Activated T-cell treated with anti-CD3 and anti-CD28 coated beads, Interleukin-2, amount 50 U/mL, for 24 hours (primary cell): ENCODE measurements around the gene SP7.

Experiments
- DNase-seq: peaks from one replicate; pipeline ENCODE4 v3.0.0-alpha.2; 2020
- H3K27ac Mint-ChIP-seq: 2 replicates; pipeline ENCODE4 v1.8.0; 2020; ENCODE audit warnings: mild to moderate bottlenecking, mixed read lengths
- H3K27me3 Mint-ChIP-seq: 2 replicates; pipeline ENCODE4 v1.8.0; 2020; ENCODE audit warnings: mixed read lengths
- H3K36me3 Mint-ChIP-seq: 2 replicates; pipeline ENCODE4 v1.8.0; 2020; ENCODE audit warnings: low read depth, mixed read lengths
- H3K4me1 Mint-ChIP-seq: 2 replicates; pipeline ENCODE4 v1.8.0; 2020; ENCODE audit warnings: low read depth, mixed read lengths
- H3K4me3 Mint-ChIP-seq: 2 replicates; pipeline ENCODE4 v1.8.0; 2020; ENCODE audit warnings: mild to moderate bottlenecking, moderate library complexity, mixed read lengths
- H3K9me3 Mint-ChIP-seq: 2 replicates; pipeline ENCODE4 v1.8.0; 2020; ENCODE audit warnings: mixed read lengths

The SP7 gene

DNA sequence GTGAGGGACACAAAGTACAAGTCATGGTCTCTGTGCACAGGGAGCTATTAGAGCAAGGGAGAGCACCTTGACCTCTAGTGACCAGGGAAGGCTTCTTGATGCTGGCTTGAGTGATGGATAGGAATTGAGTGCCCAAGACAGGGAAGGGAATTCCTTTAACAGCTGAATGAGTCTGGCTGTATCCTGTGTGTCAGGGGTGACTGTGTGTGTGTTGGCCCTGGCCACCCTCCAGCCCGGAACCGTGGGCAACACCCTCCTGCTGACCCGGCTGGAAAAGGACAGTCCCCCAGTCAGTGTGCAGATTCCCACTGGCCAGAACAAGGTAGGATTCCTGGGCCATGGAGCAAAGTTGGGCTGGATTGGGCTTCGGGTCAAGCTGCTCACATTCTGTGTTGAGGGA, 46.3 kb downstream of the SP7 start:
- peak overlapping the region; percentile 75 for H3K27ac Mint-ChIP-seq
- H3K36me3 Mint-ChIP-seq: peaks cover 97% of the 10 kb centered on the region
- H3K9me3 Mint-ChIP-seq: no peaks in the 10 kb centered on the region
- no peaks in the 10 kb centered on the region for H3K27me3 Mint-ChIP-seq
- peaks cover 24% of the 10 kb centered on the region for H3K4me1 Mint-ChIP-seq
- no peak for DNase-seq
- no peak overlapping the region for H3K4me3 Mint-ChIP-seq

DNA sequence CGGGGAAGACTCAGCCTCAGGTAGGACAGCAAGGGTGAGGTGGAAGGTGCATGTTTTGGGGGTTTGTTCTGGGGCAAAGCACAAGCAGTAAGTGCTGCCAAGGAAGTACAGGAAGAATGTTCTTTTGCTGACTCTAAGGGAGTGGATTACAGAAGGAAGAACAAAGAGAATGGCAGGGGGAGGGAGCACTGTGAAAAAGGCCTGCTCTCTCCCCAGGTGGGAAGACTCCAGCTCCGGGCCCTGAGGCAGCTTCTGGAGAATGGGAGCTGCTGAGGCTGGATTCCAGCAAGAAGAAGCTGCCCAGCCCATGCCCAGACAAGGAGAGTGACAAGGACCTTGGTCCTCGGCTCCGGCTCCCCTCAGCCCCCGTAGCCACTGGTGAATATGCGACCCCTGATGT, 47.8 kb downstream of the SP7 start:
- no peaks in the 10 kb centered on the region for H3K27me3 Mint-ChIP-seq
- peaks cover 97% of the 10 kb centered on the region for H3K36me3 Mint-ChIP-seq
- H3K9me3 Mint-ChIP-seq: no peaks in the 10 kb centered on the region
- no peak overlapping the region for H3K27ac Mint-ChIP-seq
- DNase-seq: no peak
- no peak overlapping the region for H3K4me3 Mint-ChIP-seq
- peaks cover 17% of the 10 kb centered on the region for H3K4me1 Mint-ChIP-seq

DNA sequence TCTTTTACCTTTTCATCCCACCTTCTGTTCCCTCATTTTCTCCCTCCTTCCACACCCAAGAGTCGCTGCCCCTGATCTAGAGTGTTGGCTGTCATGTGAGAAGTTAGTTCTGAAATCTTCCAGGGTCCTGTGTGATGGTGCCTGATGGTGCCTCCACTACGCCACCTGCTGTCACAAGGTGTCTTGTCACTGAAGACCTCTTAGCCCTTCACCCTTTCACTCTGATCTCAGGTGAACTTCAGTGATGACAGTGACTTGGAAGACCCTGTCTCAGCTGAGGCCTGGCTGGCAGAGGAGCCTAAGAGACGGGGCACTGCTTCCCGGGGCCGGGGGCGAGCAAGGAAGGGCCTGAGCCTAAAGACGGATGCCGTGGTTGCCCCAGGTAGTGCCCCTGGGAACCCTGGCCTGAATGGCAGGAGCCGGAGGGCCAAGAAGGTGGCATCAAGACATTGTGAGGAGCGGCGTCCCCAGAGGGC, 48.4 kb downstream of the SP7 start:
- Mint-ChIP-seq H3K4me3 (no peak overlapping the region), H3K36me3 (peaks cover 97% of the 10 kb centered on the region), H3K27me3 (no peaks in the 10 kb centered on the region), H3K27ac (peak overlapping the region; percentile 46), H3K9me3 (no peaks in the 10 kb centered on the region), H3K4me1 (peaks cover 17% of the 10 kb centered on the region)
- DNase-seq: peak; percentile 80

DNA sequence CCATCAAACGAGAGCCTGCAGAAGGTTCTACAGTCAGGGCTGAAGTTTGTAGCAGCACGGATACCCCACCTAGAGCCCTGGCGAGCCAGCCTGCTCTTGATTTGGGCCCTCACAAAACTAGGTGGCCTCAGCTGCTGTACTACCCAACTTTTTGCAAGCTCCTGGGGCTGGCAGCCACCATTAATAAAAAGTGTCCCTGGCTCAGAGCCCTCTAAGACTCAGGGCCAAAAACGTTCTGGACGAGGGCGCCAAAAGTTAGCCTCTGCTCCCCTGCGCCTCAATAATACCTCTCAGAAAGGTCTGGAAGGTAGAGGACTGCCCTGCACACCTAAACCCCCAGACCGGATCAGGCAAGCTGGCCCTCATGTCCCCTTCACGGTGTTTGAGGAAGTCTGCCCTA, 49.7 kb downstream of the SP7 start:
- no peaks in the 10 kb centered on the region for H3K9me3 Mint-ChIP-seq

DNA sequence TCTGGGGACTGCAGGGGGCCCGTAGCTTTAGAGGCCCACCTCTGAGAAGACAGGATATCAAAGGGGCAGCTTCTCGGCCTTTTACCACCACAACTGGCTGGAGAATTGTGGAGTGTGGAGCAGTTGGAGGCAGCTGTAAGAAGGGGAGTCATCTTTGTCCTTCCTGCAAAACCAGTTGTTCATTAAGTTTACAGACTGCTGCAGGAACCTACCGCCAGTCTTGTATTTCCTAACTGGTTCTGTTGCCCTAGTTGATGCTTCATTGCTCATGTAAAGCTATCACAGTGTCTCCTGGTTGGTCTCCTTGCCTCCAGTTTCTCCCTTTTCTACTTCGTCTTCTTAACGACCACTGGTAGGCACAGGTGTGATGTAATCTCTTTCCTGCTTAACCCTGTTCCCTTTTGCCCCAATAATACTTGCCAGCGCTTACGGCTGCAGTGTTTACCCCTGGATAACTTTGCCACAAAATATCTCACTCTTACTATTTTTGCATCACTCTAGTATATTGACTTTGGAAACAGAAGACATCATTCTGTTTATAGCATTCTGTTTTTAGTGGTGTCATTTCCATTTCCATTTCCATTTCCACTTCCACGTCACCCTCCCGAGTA, 56.2 kb downstream of the SP7 start:
- Mint-ChIP-seq H3K27ac (no peak overlapping the region), H3K9me3 (no peaks in the 10 kb centered on the region), H3K4me3 (no peak overlapping the region), H3K36me3 (peaks cover 92% of the 10 kb centered on the region), H3K4me1 (no peaks in the 10 kb centered on the region), H3K27me3 (no peaks in the 10 kb centered on the region)
- DNase-seq: no peak

More for the DNA sequence above, 49.7 kb downstream of the SP7 start:
- peaks cover 97% of the 10 kb centered on the region for H3K36me3 Mint-ChIP-seq
- H3K27ac Mint-ChIP-seq: no peak overlapping the region
- DNase-seq: no peak
- H3K4me1 Mint-ChIP-seq: peaks cover 17% of the 10 kb centered on the region
- H3K4me3 Mint-ChIP-seq: no peak overlapping the region
- H3K27me3 Mint-ChIP-seq: no peaks in the 10 kb centered on the region

DNA sequence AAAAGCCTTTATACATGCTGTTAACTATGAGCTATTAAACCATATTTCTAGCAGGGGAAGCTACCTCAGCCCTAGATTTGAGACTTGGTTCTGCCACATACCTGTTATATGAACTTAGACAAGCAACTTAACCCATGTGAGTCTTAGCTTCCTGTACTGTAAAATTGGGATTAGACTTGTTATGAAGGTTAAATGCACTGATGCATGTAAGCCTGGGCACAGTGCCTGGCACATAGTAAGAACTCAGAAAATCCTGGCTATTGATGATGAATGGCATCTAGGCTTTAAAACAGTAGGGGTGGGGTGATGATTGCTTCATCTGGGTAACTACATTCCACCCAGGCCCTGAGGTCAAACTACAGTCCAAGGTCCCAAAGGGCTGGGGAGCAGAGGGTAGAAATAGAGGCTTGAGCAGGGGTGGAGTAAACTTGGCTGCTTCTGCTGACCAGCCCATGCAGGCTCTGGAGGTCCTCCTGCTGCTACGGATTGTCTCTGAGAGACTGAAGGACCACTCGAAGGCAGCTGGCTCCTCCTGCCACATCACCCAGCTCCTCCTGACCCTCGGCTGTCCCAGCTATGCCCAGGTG, 56.8 kb downstream of the SP7 start:
- Mint-ChIP-seq H3K4me1 (peaks cover under 1% of the 10 kb centered on the region), H3K36me3 (peaks cover 92% of the 10 kb centered on the region), H3K27ac (no peak overlapping the region), H3K27me3 (no peaks in the 10 kb centered on the region), H3K4me3 (no peak overlapping the region), H3K9me3 (no peaks in the 10 kb centered on the region)
- no peak for DNase-seq

DNA sequence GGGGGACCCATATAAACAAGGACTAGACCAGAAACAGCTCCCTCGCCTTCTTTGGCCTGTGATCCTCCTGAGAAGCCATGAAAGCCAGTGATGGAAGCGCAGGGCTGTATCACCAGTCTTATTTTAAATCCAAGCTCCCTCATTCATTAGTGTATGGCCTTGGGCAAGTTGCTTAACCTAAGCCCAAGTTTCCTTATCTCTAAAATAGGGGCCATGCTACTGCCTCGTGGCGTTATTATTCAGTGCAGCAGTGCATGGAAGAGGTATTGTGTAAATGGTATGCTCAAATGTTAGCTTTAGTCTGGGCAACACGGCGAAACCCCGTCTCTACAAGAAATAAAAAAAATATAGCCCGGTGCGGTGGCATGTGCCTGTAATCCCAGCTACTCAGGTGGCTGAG, 58.2 kb downstream of the SP7 start:
- Mint-ChIP-seq H3K27ac (no peak overlapping the region), H3K4me1 (peaks cover 2% of the 10 kb centered on the region), H3K27me3 (no peaks in the 10 kb centered on the region), H3K4me3 (no peak overlapping the region), H3K36me3 (peaks cover 89% of the 10 kb centered on the region), H3K9me3 (no peaks in the 10 kb centered on the region)
- no peak for DNase-seq
